HG03066 (cell line): ENCODE measurements around the gene TMC2.

Source experiments
- ATAC-seq: cut with Tn5 transposase; IDR thresholded peaks from one replicate; pipeline ENCODE4 v1.9.1; 2021; ENCODE audit warnings: low read depth; ENCODE audit not compliant: unreplicated experiment

The TMC2 gene

GRCh38 chr20:2618815-2619214 is 82.4 kb downstream of the TMC2 start:
- ATAC-seq: no peak

DNA sequence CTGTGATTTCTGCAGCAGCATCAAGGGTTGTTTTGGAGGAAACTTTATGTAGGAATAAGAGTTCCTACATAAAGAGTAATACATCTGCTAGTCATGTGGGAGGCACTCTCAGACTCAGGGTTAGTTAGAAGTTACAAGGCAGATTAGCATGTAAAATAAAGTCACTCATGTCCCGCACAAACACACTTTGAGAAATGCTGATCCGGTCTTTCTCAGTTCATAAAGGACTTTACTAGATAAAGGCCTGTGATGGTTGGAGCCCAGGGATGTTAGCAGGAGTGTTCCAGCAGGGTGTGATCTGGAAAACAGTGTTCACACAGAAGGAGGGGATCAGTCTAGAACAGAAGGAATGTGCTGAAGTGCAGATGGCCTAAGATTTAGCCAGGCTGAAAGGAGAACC is 83.0 kb downstream of the TMC2 start:
- ATAC-seq: no peak

DNA sequence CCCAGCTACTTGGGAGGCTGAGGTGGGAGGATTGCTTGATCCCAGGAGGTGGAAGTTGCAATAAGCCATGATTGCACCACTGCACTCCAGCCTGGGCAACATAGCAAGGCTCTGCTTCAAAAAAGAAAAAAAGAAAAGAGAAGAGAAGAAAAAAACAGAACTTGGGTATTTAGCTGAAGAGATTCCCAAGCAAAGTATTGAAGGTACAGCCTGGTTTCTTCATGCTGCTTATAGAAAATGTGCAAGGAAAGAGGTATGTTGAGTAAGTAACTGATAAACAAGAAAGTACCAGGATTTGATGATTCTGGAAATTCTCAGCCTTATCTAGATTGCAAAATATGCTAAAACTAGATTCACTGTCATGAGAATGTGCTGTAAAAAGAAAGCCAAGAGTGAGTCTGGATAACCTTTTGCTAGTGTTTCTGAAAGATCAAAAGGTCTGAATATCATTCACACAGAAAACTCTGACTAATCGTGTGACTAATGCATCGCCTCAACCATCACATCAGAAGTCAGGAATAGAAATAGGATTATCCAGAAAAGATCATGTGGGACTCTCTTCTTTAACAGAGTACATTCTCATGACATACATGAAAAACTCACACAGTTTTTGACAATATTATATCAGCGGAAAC is 83.7 kb downstream of the TMC2 start:
- ATAC-seq: no peak

DNA sequence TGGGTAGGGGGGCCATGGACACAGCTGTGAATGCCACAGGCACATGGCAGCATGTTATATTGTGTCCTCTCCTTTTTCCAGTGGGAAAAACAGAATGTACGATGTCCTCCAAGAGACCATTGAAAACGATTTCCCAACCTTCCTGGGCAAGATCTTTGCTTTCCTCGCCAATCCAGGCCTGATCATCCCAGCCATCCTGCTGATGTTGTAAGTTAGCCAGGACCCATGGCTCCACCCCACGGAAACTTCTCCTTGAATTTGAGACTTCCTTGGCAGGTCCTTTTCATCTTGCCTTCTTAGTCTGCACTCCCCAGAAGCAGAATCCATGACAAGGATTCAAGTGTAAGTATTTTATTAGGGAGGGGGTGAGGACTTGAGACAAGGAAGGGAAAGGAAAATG is 87.8 kb downstream of the TMC2 start:
- no peak for ATAC-seq

GRCh38 chr20:2625062-2625461 is 88.7 kb downstream of the TMC2 start:
- no peak for ATAC-seq

DNA sequence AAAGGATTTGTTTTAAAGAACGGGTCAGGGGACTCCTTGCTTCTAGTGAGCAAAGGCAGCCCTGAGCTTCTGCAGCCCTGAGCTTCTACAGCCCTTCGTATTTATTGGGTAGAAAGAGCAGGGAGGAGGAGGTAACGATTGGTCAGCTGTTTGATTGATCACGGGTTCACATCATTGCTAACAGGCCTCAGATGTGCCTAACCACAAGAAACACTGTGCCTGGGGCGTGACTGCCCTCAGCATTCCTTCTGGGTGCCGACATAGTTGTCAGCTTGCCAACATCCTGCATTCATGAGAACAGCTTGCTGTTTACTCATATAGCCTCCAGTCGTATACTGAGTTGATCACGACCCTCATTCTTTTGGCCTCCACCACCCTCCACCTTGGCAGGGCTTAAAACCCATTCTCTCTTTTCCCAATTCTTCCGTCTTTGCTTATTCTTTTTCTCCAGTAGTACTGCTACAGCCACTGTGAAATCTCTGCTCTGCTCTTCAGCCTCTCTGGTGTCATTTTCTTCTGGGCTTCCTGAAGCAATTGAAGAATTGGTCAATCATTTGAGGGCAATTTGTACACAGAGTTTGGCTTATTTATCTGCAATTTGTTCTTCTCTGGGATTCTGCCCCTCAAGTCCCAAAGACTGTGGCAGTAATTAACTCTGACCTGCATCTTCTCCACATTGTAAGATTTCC is 90.6 kb downstream of the TMC2 start:
- ATAC-seq: no peak

- no peak for ATAC-seq
Observed at GRCh38 chr20:2631228-2631627, 94.9 kb downstream of the TMC2 start.

GRCh38 chr20:2633381-2633780 is 97.0 kb downstream of the TMC2 start:
- ATAC-seq: no peak

DNA sequence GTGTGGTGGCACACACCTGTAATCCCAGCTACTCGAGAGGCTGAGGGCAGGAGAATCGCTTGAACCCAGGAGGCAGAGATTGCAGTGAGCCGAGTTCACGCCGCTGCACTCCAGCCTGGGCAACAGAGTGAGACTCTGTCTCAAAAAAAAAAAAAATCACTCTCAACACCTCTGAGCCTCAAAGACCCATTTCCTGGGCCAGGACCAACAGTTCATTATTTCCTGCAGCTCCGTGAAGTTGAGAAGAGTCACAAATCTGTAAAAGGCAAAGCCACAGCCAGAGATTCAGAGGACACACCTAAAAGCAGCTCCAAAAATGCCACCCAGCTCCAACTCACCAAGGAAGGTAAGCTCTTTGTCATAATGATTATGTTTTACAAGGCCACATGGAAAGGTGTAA is 100.9 kb downstream of the TMC2 start:
- ATAC-seq: no peak

GRCh38 chr20:2640260-2640659 is 103.9 kb downstream of the TMC2 start:
- no peak for ATAC-seq

DNA sequence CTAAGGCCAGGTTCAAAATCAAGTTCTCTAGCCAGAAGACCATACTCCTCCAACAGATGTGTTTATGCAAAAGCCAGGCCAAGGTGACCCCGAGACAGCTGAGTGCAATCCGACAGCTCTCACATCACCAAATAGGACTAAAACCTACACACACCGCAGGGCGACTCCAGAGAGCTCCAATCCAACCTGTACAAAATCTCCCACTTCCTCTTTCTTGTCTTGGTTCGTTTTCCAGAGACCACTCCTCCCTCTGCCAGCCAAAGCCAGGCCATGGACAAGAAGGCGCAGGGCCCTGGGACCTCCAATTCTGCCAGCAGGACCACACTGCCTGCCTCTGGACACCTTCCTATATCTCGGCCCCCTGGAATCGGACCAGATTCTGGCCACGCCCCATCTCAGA is 104.5 kb downstream of the TMC2 start:
- ATAC-seq: no peak

- no peak for ATAC-seq
Observed at GRCh38 chr20:2643708-2644107, 107.3 kb downstream of the TMC2 start.

- ATAC-seq: peak; percentile 76
Observed at GRCh38 chr20:2651772-2652723, 115.7 kb downstream of the TMC2 start, which contains the start of gene NOP56. NOP56 (plus strand) TSS chr20:2652632; CDS start chr20:2652661, 29 bp downstream.

GRCh38 chr20:2652724-2653555 is 116.6 kb downstream of the TMC2 start:
- peak; percentile 47 for ATAC-seq

DNA sequence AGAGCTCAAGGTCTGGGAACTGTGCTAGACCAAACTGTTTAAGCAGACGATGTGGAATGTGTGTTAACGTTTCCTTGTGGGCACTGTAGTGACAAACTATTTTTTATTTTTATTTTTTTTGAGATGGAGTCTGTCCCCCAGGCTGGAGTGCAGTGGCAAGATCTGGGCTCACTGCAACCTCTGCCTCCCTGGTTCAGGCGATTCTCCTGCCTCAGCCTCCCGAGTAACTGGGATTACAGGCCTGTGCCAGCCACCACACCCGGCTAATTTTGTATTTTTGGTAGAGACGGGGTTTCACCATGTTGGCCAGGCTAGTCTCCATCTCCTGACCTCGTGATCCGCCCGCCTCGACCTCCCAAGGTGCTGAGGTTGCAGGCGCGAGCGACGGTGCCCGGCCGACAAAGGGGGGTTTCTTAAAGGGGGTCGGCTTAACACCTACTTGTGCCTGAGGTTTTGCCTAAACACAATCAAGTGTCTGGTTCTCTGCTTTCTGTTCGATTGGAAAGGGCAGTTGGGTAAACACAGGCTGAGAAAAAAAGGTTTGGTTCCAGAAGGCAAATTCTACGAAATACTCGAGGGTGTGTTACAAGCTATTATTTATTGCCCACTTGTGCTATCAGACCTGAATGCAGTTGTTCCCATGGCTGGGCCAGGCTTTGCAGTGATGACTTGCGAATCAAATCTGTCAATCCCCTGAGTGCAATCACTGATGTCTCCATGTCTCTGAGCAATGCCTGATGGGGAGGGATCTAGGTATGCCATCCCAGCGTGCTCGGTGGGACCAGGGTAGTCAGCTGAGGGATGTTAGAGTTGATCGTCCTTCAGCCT is 117.4 kb downstream of the TMC2 start:
- ATAC-seq: no peak

GRCh38 chr20:2654384-2654822 is 118.0 kb downstream of the TMC2 start:
- no peak for ATAC-seq

GRCh38 chr20:2654831-2655230 is 118.5 kb downstream of the TMC2 start:
- ATAC-seq: no peak

GRCh38 chr20:2655331-2656116 is 119.2 kb downstream of the TMC2 start:
- no peak for ATAC-seq
